ENCODE measurements around the gene SPRR1B.
"Not testable (repeated sequence)": the region's sequence is repeated elsewhere in the genome, so short reads cannot be mapped to it uniquely, and the experiment has no call there.

The SPRR1B gene

DNA sequence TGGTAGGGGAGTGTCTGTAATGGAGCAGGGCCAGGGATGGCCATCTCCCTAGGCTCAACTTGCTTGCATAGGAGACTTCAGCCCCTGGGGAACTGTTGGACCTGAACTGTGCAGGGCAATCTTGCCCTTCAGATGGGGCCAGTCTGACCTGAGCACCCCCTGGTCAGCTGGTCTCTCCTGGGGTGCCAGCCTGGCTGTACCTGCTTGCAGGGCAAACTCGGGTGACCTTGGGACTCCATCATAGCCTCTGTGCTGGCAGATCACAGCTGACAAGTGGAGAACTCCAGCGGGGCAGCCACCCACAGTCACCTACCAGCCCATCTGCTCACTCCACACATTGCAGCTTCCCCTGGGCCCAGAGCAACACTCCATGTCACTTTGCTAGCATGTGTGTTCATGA is 18.2 kb downstream of the SPRR1B start:
- no peaks in the 10 kb centered on the region for H3K9me3 ChIP-seq (ENCODE audit: control insufficient read depth, low read depth, low read length)
- no peak overlapping the region for H3K4me3 ChIP-seq (ENCODE audit: low read length)
- H3K27me3 ChIP-seq (ENCODE audit: control insufficient read depth, insufficient read depth, low read length): no peaks in the 10 kb centered on the region
- H3K36me3 ChIP-seq (ENCODE audit: control insufficient read depth, low read depth, low read length): no peaks in the 10 kb centered on the region
- H3K4me1 ChIP-seq (ENCODE audit: control insufficient read depth, low read depth, low read length): no peaks in the 10 kb centered on the region
- no peak overlapping the region for H3K9ac ChIP-seq (ENCODE audit: low read length)
- no peak overlapping the region for H3K27ac ChIP-seq (ENCODE audit: low read length)

GRCh38 chr1:153056111-153056510 is 25.1 kb downstream of the SPRR1B start:
- H3K27me3 ChIP-seq (ENCODE audit: control insufficient read depth, insufficient read depth, low read length); H3K4me3 ChIP-seq (ENCODE audit: low read length): not testable (repeated sequence)

DNA sequence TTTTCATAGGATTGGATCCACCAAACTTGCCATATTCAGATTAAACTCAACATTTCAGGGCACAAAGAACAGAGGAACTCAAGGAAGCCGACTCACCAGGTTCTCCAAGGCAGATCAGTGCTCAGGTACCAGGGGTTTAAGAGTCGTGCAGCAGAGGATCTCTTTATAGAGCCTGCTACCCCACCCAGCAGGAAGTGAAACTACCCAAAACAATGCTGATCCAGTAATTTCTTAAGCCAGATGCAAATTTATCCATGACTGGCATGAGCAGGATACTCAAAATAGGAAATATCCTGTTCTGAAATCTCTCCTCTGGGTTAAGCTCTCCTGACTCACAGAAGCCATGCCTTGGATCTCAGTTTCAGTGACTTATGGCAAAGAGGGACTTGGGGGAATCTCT is 26.4 kb downstream of the SPRR1B start, which contains the start of gene SPRR2A:
Gene SPRR2A, minus strand, starts transcription at position 138 of the 400 bp plus-strand sequence. CDS start 777 bp downstream, outside the sequence.
- Histone ChIP-seq H3K27ac (ENCODE audit: low read length) (no peak within 1 kb of the TSS), H3K4me1 (ENCODE audit: control insufficient read depth, low read depth, low read length) (no peaks in the 10 kb centered on the region), H3K9me3 (ENCODE audit: control insufficient read depth, low read depth, low read length) (no peaks in the 10 kb centered on the region), H3K36me3 (ENCODE audit: control insufficient read depth, low read depth, low read length) (no peaks in the 10 kb centered on the region), H3K9ac (ENCODE audit: low read length) (no peak within 1 kb of the TSS), H3K27me3 (ENCODE audit: control insufficient read depth, insufficient read depth, low read length) (no peaks in the 10 kb centered on the region), H3K4me3 (ENCODE audit: low read length) (no peak within 1 kb of the TSS)

More at GRCh38 chr1:153056111-153056510, 25.1 kb downstream of the SPRR1B start:
- H3K9me3 ChIP-seq (ENCODE audit: control insufficient read depth, low read depth, low read length); H3K9ac ChIP-seq (ENCODE audit: low read length); H3K27ac ChIP-seq (ENCODE audit: low read length); H3K36me3 ChIP-seq (ENCODE audit: control insufficient read depth, low read depth, low read length); H3K4me1 ChIP-seq (ENCODE audit: control insufficient read depth, low read depth, low read length): not testable (repeated sequence)

DNA sequence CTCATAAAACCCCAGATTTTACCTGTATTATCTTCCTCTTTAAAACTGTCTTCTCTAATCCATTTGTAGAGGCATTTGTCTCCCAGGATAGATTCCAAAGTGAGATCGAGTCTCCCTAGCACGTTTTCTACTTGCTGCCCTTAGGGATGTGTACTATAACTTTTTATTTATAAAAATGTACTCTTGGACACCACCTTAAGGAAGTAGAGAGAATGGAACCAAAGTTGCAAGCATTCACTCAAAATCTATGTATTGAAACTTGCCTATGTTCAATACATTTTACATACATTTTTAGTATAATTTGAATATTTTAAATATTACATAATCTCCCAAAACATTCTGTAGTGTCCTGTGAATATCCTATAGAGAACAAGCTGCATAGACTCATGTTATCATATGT is 27.2 kb downstream of the SPRR1B start:
- Histone ChIP-seq H3K4me3 (ENCODE audit: low read length) (no peak overlapping the region), H3K4me1 (ENCODE audit: control insufficient read depth, low read depth, low read length) (no peaks in the 10 kb centered on the region), H3K27me3 (ENCODE audit: control insufficient read depth, insufficient read depth, low read length) (no peaks in the 10 kb centered on the region), H3K27ac (ENCODE audit: low read length) (no peak overlapping the region), H3K36me3 (ENCODE audit: control insufficient read depth, low read depth, low read length) (no peaks in the 10 kb centered on the region), H3K9ac (ENCODE audit: low read length) (no peak overlapping the region), H3K9me3 (ENCODE audit: control insufficient read depth, low read depth, low read length) (no peaks in the 10 kb centered on the region)

GRCh38 chr1:153058826-153059784 is 28.1 kb downstream of the SPRR1B start:
- no peaks in the 10 kb centered on the region for H3K36me3 ChIP-seq (ENCODE audit: control insufficient read depth, low read depth, low read length)
- no peaks in the 10 kb centered on the region for H3K9me3 ChIP-seq (ENCODE audit: control insufficient read depth, low read depth, low read length)
- no peak overlapping the region for H3K9ac ChIP-seq (ENCODE audit: low read length)
- no peaks in the 10 kb centered on the region for H3K4me1 ChIP-seq (ENCODE audit: control insufficient read depth, low read depth, low read length)
- no peaks in the 10 kb centered on the region for H3K27me3 ChIP-seq (ENCODE audit: control insufficient read depth, insufficient read depth, low read length)
- no peak overlapping the region for H3K27ac ChIP-seq (ENCODE audit: low read length)
- H3K4me3 ChIP-seq (ENCODE audit: low read length): no peak overlapping the region

DNA sequence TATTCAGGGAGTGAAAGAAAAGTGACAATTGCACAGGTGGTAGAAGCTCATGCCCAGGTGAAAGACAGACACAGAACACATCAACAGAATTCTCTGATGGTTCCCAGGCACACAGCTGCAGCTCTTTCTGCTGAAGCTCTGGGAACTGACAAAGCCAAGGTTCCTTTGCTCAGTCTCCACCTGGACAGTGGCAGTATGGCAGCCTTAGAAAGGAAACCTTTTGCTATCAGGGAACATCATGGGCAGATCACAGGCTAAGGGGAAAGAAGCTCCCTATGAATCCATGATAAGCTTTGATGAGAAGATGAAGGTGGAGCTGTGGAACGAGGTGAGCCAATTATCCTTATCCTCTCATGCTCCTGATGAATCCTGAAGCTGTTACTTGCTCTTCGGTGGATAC is 39.2 kb downstream of the SPRR1B start:
- no peaks in the 10 kb centered on the region for H3K27me3 ChIP-seq (ENCODE audit: control insufficient read depth, insufficient read depth, low read length)
- no peak overlapping the region for H3K27ac ChIP-seq (ENCODE audit: low read length)
- no peaks in the 10 kb centered on the region for H3K4me1 ChIP-seq (ENCODE audit: control insufficient read depth, low read depth, low read length)
- H3K9ac ChIP-seq (ENCODE audit: low read length): no peak overlapping the region
- H3K9me3 ChIP-seq (ENCODE audit: control insufficient read depth, low read depth, low read length): no peaks in the 10 kb centered on the region
- H3K36me3 ChIP-seq (ENCODE audit: control insufficient read depth, low read depth, low read length): no peaks in the 10 kb centered on the region
- H3K4me3 ChIP-seq (ENCODE audit: low read length): no peak overlapping the region

DNA sequence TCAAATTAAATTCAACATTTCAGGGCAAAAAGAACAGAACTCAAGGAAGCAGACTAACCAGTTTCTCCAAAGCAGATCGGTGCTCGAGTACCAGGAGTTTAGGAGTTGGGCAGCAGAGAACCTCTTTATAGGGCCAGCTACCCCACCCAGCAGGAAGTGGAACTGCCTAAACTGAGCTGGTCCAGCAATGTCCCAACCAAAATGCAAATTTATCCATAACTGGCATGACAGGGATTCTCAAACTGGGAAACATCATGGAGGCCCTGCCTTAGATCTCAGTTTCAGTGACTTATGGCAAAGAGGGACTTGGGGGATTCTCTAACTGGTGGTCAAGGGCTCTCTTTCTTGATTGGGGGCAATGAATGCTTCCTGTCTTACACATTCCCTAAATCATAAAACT is 40.5 kb downstream of the SPRR1B start, which contains the start of gene SPRR2B:
Gene SPRR2B, minus strand, starts transcription at position 101 of the 400 bp plus-strand sequence. CDS start 772 bp downstream, outside the sequence.
- H3K27me3 ChIP-seq (ENCODE audit: control insufficient read depth, insufficient read depth, low read length): no peaks in the 10 kb centered on the region
- H3K9me3 ChIP-seq (ENCODE audit: control insufficient read depth, low read depth, low read length): no peaks in the 10 kb centered on the region
- no peak within 1 kb of the TSS for H3K9ac ChIP-seq (ENCODE audit: low read length)
- H3K27ac ChIP-seq (ENCODE audit: low read length): no peak within 1 kb of the TSS
- no peaks in the 10 kb centered on the region for H3K36me3 ChIP-seq (ENCODE audit: control insufficient read depth, low read depth, low read length)
- H3K4me1 ChIP-seq (ENCODE audit: control insufficient read depth, low read depth, low read length): no peaks in the 10 kb centered on the region
- no peak within 1 kb of the TSS for H3K4me3 ChIP-seq (ENCODE audit: low read length)

- Histone ChIP-seq H3K9ac (ENCODE audit: low read length) (no peak overlapping the region), H3K36me3 (ENCODE audit: control insufficient read depth, low read depth, low read length) (no peaks in the 10 kb centered on the region), H3K27me3 (ENCODE audit: control insufficient read depth, insufficient read depth, low read length) (no peaks in the 10 kb centered on the region), H3K4me1 (ENCODE audit: control insufficient read depth, low read depth, low read length) (no peaks in the 10 kb centered on the region), H3K27ac (ENCODE audit: low read length) (no peak overlapping the region), H3K9me3 (ENCODE audit: control insufficient read depth, low read depth, low read length) (no peaks in the 10 kb centered on the region), H3K4me3 (ENCODE audit: low read length) (no peak overlapping the region)
These were observed 42.1 kb downstream of the SPRR1B start for GRCh38 chr1:153072806-153073726.

DNA sequence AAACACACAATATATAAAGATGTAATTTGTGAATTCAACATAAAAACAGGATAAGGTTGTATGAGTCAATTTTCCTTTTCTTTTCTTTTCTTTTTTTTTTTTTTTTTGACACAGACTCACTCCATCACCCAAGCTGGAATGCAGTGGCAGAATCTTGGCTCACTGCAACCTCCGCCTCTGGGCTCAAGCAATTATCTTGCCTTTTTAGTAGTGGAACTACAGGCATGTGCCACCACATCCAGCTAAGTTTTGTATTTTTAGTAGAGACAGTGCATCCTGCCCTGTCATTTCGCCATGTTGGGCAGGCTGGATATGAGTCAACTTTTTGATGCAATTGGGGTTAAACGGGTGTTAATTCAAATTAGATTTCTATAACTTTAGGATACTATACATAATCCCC is 50.7 kb downstream of the SPRR1B start:
- no peak overlapping the region for H3K9ac ChIP-seq (ENCODE audit: low read length)
- H3K27me3 ChIP-seq (ENCODE audit: control insufficient read depth, insufficient read depth, low read length): no peaks in the 10 kb centered on the region
- H3K27ac ChIP-seq (ENCODE audit: low read length): no peak overlapping the region
- H3K4me1 ChIP-seq (ENCODE audit: control insufficient read depth, low read depth, low read length): no peaks in the 10 kb centered on the region
- no peak overlapping the region for H3K4me3 ChIP-seq (ENCODE audit: low read length)
- H3K9me3 ChIP-seq (ENCODE audit: control insufficient read depth, low read depth, low read length): no peaks in the 10 kb centered on the region
- H3K36me3 ChIP-seq (ENCODE audit: control insufficient read depth, low read depth, low read length): no peaks in the 10 kb centered on the region
